AG10803 (cell line): Measurements from ENCODE around the gene SIGLEC11.

Source experiments
- DNase-seq: peaks from one replicate; pipeline ENCODE4 v3.0.0; 2010; ENCODE audit warnings: low read depth
- H3K4me3 ChIP-seq: 2 replicates; pipeline ENCODE4 v1.5.1; 2011; ENCODE audit warnings: mild to moderate bottlenecking, low read length, control low read depth
- TF ChIP-seq, protein P1 (sequence below): conservative IDR thresholded peaks from 2 replicates; pipeline ENCODE4 v1.5.1; 2011; ENCODE audit warnings: mild to moderate bottlenecking, low read length, control low read depth, inconsistent platforms

Gene SIGLEC11

DNA sequence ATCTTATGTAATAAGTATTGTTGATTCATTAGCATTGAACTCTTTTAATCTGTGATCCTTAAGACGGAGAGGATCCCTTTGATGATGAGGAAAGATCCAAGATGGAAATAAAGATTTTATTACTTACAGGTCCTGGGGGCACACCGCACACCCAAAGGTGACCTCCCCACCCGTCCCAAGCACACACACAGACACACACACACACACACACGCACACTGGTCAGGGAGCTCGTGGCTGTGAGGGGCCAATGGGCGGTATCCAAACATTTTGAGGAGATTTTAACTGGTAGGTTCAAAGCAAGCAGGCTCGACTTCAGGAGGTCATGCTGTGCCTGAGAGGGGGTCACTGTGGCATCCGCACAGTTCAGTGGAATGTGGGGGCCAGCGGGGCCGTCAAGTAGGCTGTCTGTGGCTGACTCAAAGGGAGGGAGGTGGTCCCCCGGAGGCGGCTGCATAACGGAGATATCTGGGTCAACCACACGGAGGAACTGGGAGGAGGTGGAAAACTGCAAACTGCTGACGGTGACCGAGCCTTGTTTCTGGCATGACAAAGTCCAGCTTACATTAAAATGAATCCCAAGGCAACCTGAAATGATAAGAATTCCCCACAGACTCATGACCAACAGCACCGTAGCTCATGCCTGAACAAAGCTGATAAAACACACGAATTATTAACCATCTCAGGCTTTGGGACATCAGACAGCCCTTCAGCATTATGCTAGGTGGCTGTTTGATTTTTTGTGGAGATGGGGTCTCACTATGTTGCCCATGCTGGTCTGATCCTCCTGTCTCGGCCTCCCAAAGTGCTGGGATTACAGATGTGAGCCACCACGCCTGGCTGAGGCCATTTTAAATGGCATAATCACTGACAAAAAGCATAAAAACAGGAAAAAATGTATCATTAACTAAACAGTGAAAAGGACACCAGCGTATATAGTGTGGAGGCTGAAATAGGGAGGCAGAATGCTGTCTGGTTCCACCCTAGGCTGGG, 20.9 kb upstream of the SIGLEC11 start:
- TF ChIP-seq, protein P1, sequence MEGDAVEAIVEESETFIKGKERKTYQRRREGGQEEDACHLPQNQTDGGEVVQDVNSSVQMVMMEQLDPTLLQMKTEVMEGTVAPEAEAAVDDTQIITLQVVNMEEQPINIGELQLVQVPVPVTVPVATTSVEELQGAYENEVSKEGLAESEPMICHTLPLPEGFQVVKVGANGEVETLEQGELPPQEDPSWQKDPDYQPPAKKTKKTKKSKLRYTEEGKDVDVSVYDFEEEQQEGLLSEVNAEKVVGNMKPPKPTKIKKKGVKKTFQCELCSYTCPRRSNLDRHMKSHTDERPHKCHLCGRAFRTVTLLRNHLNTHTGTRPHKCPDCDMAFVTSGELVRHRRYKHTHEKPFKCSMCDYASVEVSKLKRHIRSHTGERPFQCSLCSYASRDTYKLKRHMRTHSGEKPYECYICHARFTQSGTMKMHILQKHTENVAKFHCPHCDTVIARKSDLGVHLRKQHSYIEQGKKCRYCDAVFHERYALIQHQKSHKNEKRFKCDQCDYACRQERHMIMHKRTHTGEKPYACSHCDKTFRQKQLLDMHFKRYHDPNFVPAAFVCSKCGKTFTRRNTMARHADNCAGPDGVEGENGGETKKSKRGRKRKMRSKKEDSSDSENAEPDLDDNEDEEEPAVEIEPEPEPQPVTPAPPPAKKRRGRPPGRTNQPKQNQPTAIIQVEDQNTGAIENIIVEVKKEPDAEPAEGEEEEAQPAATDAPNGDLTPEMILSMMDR = no peak
- no peak for DNase-seq
- no peak overlapping the region for H3K4me3 ChIP-seq

DNA sequence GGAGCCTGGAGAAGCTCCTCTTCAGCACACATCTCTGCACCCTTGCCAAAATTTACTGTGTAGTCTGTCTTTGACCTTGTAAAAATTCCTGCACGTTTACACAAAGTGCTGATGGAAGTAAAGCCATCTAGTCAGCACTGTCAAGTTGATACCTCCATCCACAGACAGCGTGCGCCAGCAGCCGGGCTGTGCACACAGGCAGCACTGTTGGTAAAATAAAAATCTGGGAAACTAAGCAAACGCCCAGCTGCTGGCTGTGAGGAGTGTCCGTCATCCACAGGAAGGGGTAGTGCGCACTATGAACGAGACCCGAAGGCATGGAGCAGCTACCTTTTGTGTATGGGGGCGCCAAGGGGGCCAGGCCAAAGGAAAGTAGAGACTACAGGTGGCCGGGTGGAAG, 17.4 kb upstream of the SIGLEC11 start:
- H3K4me3 ChIP-seq = no peak overlapping the region
- no peak for DNase-seq
- TF ChIP-seq, protein P1 = no peak

DNA sequence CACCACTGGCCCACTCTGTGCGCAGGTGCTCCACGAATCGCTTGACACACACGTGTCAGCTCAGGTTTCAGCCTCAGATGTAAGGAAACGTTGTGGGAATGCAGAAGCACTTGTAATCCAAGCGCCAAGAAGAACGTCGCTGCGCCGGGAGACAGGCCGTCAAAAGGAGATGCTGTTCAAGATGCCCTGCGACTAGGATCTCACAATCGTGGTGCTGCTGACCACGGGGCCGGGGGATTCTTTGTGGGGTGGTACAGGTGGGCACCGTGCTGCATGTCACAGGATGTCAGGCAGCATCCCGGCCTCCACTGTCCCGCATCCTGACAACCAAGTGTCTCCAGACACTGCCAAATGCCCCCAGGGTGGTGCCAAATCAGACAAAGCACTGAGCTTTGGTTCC, 16.9 kb upstream of the SIGLEC11 start:
- DNase-seq = no peak
- H3K4me3 ChIP-seq = no peak overlapping the region
- TF ChIP-seq, protein P1 = no peak

DNA sequence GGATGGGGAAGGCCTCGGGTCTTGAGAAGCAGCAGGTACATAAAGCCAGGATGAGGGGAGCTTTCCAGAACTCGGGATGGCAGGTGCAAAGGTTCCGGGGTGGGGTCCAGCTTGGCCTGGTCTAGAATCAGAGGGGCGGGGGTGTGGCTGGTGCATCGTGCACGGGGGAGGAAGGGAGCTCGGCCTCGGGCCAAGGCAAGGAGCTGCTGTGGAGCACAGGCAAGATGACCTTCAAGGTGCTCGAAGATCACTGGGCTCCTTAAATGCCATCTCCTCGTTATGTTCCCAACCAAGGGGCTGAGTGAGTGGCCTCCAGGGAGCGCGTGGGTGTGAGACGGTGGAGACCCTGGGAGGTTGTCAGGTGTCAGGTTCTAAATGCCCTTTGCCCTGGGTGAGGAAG, 16.1 kb upstream of the SIGLEC11 start:
- H3K4me3 ChIP-seq = no peak overlapping the region
- DNase-seq = no peak
- TF ChIP-seq, protein P1 = no peak

DNA sequence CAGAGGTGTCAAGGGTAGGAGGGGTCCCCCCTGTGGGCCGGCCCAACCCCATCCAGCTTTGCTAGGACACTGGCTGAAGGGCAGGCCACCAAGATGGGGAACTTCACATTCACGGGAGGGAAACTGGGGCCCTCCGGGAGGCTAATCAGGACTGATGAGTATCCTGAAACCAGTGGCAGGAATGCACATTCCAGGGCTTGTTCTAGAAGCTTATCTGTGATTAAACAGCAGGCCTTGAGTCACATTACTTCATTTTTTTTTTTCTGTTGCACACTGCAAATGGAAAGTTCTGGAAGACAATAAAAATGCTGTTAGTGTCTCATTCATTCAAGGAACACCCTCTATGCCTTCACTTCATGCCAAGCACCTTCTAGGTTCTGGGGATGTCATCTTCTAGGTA, 15.5 kb upstream of the SIGLEC11 start:
- TF ChIP-seq, protein P1 = no peak

DNA sequence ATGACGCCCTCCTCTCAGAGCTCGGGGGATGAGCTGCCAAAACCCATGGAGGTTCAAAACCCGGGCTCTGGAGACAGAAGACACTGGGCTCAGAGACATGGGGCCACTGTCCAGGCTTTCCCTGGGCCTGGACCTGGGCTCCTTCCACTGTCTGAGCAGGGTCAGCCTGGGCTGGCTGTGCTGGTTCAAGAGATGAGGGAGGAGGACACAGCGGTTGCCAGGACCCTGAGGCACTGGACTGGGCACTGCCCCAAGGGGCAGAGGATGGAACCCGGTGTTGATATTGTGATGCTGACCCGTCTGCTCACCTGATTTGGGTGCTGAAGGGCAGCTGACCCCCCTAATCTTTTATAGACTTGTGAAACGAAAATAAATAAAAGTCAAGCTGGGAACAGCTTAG, 14.1 kb upstream of the SIGLEC11 start:
- no peak for DNase-seq
- TF ChIP-seq, protein P1 = no peak

More for the DNA sequence above, 15.5 kb upstream of the SIGLEC11 start:
- no peak for DNase-seq
- no peak overlapping the region for H3K4me3 ChIP-seq

DNA sequence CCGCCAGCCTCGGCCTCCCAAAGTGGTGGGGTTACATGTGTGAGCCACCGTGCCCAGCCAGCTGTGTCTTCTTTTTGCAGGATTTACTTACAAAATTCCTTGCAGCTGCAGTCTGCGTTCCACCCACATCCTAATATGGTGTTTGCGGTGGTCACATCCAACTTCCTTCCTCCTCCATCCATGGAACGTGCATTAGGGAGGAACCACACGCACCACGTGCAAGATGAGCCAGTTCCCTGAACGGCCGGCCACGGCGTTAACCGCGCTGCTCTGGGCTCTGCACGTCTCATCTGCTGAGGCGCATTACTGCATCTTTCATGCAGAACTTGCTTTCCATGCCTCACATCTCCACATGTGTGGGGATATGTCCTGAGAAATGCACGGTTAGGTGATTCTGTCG, 13.0 kb upstream of the SIGLEC11 start:
- no peak for DNase-seq
- H3K4me3 ChIP-seq = no peak overlapping the region
- TF ChIP-seq, protein P1 = no peak

More for the DNA sequence above, 14.1 kb upstream of the SIGLEC11 start:
- no peak overlapping the region for H3K4me3 ChIP-seq
